ENCODE data around the gene IGIP. TPM values are rescaled to one million over a fixed set of nuclear protein-coding genes. Genes with fewer than 3 reads are reported as not detected.

The IGIP gene
- polyA plus RNA-seq, 3 donors, result 0.08 to 0.75 TPM; not detected in 1

DNA sequence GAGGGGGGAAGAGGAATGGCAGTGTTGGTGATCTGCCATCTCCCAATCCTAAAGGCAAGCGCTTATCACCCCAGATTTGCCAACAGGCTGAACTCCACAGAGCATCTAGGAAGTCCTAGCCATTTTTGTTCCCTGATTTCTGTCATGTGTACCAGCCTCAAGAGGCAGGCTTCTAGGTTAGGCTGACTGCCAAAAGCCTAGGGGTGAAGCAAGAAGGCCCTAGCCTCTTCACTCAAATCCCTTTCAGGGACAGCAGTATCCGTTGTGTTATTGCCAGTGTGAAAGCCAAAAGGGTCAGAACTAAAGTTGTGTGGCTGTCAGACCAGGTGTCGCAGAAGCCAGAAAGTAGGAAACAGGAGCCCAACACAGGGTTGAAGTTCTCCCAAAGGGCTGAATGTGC lies 14.7 kb downstream of the IGIP start:
- Histone ChIP-seq H3K9ac (ENCODE audit: insufficient read depth, low read length, poor library complexity, severe bottlenecking) (no peak overlapping the region), H3K27ac (ENCODE audit: low read depth in 1 of 2, low read length in 2 of 2) (no peak overlapping the region), H3K4me1 (ENCODE audit: control insufficient read depth in 1 of 2, insufficient read depth in 2 of 2, low read length in 2 of 2) (peaks cover 3 to 6% of the 10 kb centered on the region in 2 donors), H3K36me3 (replicated peaks in 1 of 2; ENCODE audit: control insufficient read depth in 1 of 2, insufficient read depth in 2 of 2, low read length in 2 of 2) (no peaks in the 10 kb centered on the region), H3K9me3 (replicated peaks in 1 of 2; ENCODE audit: control insufficient read depth in 1 of 2, insufficient read depth in 1 of 2, low read length in 2 of 2) (no peaks in the 10 kb centered on the region), H3K27me3 (ENCODE audit: control insufficient read depth in 2 of 2, insufficient read depth in 2 of 2, low read length in 2 of 2) (peaks cover 4 to 10% of the 10 kb centered on the region in 2 donors), H4K20me1 (ENCODE audit: insufficient read depth, low read length) (peaks cover 29% of the 10 kb centered on the region), H2AFZ (ENCODE audit: insufficient read depth, low read depth, low read length, poor library complexity, severe bottlenecking) (no peak overlapping the region), H3K79me2 (ENCODE audit: insufficient read depth, low read length) (no peaks in the 10 kb centered on the region), H3K4me3 (replicated peaks in 1 of 3; ENCODE audit: low read depth in 2 of 3, low read length in 3 of 3) (no peak overlapping the region), H3K4me2 (replicated peaks; ENCODE audit: extremely low read depth, low read length, poor library complexity, severe bottlenecking) (no peak overlapping the region)
- no peak for DNase-seq
- Mint-ChIP-seq H3K9me3 (peaks cover 0 to 3% (median 0%) of the 10 kb centered on the region in 7 donors), H3K27me3 (ENCODE audit: low read depth in 3 of 3) (peaks cover 16 to 22% (median 18%) of the 10 kb centered on the region in 3 donors), H3K4me3 (no peak overlapping the region), H3K27ac (no peak overlapping the region), H3K36me3 (peaks cover 3 to 4% of the 10 kb centered on the region in 2 donors), H3K4me1 (peaks cover 16% of the 10 kb centered on the region)
- 100% methylated on average over 1 of the region's 3 CpGs for WGBS (ENCODE audit: insufficient coverage)
- intact Hi-C loops (cut with micrococcal nuclease), result loop anchor here (5.0 kb wide), 1 partner anchor 63 kb away; no protein-coding TSS in a partner anchor
- TF ChIP-seq, protein P1, sequence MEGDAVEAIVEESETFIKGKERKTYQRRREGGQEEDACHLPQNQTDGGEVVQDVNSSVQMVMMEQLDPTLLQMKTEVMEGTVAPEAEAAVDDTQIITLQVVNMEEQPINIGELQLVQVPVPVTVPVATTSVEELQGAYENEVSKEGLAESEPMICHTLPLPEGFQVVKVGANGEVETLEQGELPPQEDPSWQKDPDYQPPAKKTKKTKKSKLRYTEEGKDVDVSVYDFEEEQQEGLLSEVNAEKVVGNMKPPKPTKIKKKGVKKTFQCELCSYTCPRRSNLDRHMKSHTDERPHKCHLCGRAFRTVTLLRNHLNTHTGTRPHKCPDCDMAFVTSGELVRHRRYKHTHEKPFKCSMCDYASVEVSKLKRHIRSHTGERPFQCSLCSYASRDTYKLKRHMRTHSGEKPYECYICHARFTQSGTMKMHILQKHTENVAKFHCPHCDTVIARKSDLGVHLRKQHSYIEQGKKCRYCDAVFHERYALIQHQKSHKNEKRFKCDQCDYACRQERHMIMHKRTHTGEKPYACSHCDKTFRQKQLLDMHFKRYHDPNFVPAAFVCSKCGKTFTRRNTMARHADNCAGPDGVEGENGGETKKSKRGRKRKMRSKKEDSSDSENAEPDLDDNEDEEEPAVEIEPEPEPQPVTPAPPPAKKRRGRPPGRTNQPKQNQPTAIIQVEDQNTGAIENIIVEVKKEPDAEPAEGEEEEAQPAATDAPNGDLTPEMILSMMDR (IDR thresholded peaks at IDR 0.05), result no peak

DNA sequence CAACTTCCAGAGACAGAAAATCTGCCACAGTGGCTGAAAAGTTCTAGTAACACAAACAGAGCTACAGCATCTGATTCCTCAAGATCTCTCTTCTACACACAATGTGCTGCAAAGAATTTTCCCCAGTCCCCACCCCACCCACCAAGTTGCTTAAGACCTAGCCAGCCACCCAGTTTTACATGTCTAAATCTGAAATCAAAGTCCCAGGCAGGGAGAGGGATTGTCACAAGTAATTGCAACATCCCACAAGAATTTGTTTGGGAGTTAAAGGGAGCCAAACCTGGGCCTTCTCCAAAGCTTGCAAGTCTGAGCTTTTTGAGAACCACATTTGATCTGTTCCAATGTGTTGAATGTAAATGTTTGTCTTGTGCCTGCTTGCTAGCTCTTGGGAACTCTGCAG lies 15.5 kb downstream of the IGIP start:
- peaks cover 4 to 5% of the 10 kb centered on the region in 2 donors for H3K36me3 Mint-ChIP-seq
- H3K27ac ChIP-seq (ENCODE audit: low read depth in 1 of 2, low read length in 2 of 2), result no peak overlapping the region
- intact Hi-C loops (cut with micrococcal nuclease), result loop anchor here (5.0 kb wide), 1 partner anchor 64 kb away; no protein-coding TSS in a partner anchor
- TF ChIP-seq, protein P1 (IDR thresholded peaks at IDR 0.05), result no peak
- H3K27me3 Mint-ChIP-seq (ENCODE audit: low read depth in 3 of 3), result peaks cover 18 to 28% (median 26%) of the 10 kb centered on the region in 3 donors
- H3K4me1 Mint-ChIP-seq, result peaks cover 23% of the 10 kb centered on the region
- H3K4me3 ChIP-seq (replicated peaks in 1 of 3; ENCODE audit: low read depth in 2 of 3, low read length in 3 of 3), result no peak overlapping the region
- H2AFZ ChIP-seq (ENCODE audit: insufficient read depth, low read depth, low read length, poor library complexity, severe bottlenecking), result no peak overlapping the region
- H3K4me1 ChIP-seq (ENCODE audit: control insufficient read depth in 1 of 2, insufficient read depth in 2 of 2, low read length in 2 of 2), result peaks cover 10 to 14% of the 10 kb centered on the region in 2 donors
- H3K27me3 ChIP-seq (ENCODE audit: control insufficient read depth in 2 of 2, insufficient read depth in 2 of 2, low read length in 2 of 2), result peaks cover 7 to 16% of the 10 kb centered on the region in 2 donors
- no peak overlapping the region for H3K9ac ChIP-seq (ENCODE audit: insufficient read depth, low read length, poor library complexity, severe bottlenecking)
- no peaks in the 10 kb centered on the region for H3K36me3 ChIP-seq (replicated peaks in 1 of 2; ENCODE audit: control insufficient read depth in 1 of 2, insufficient read depth in 2 of 2, low read length in 2 of 2)
- H3K79me2 ChIP-seq (ENCODE audit: insufficient read depth, low read length), result no peaks in the 10 kb centered on the region
- DNase-seq, result no peak
- no peak overlapping the region for H3K27ac Mint-ChIP-seq
- peaks cover 0 to 7% (median 0%) of the 10 kb centered on the region in 7 donors for H3K9me3 Mint-ChIP-seq
- H3K9me3 ChIP-seq (replicated peaks in 1 of 2; ENCODE audit: control insufficient read depth in 1 of 2, insufficient read depth in 1 of 2, low read length in 2 of 2), result no peaks in the 10 kb centered on the region
- no peak overlapping the region for H3K4me3 Mint-ChIP-seq
- H3K4me2 ChIP-seq (replicated peaks; ENCODE audit: extremely low read depth, low read length, poor library complexity, severe bottlenecking), result no peak overlapping the region
- H4K20me1 ChIP-seq (ENCODE audit: insufficient read depth, low read length), result peaks cover 34% of the 10 kb centered on the region
